ENCODE data around the gene BAIAP3. TPM values are rescaled to one million over a fixed set of nuclear protein-coding genes. Genes with fewer than 3 reads are reported as not detected.
"Not testable (repeated sequence)": the region's sequence is repeated elsewhere in the genome, so short reads cannot be mapped to it uniquely, and the experiment has no call there.

Gene BAIAP3
- total RNA-seq, 1 experiment from 2014 or later, result 6.8 TPM

- no CpG with 5 or more reads among the region's 17 CpGs for WGBS (ENCODE audit: extremely low coverage, insufficient read length, low lambda C conversion rate)
- peaks cover 2% of the 10 kb centered on the region; the same call in 1 of the 2 replicates for H3K4me1 ChIP-seq (ENCODE audit: insufficient read depth, low read length)
- H3K27me3 ChIP-seq (ENCODE audit: insufficient read depth, low read length), result peaks cover 7% of the 10 kb centered on the region; the same call in 1 of the 2 replicates
Observed at GRCh38 chr16:1291576-1291974, 41.9 kb upstream of the BAIAP3 start.

DNA sequence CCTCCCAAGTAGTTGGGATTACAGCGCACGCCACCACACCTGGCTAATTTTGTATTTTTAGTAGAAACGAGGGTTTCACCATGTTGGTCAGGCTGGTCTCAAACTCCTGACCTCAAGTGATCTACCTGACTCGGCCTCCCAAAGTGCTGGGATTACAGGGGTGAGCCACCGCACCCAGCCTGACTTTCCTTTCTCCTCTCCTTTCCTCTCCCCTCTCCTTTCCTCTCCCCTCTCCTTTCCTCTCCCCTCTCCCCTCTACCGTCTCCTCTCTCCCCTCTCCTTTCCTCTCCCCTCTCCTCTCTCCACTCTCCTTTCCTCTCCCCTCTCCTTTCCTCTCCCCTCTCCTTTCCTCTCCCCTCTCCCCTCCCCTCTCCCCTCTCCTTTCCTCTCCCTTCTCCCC lies 41.2 kb upstream of the BAIAP3 start:
- H2AK5ac ChIP-seq (ENCODE audit: insufficient read length, low read length); H3K9me3 Mint-ChIP-seq; H2BK120ac ChIP-seq (ENCODE audit: low read depth, low read length, poor library complexity, severe bottlenecking); H3K27ac ChIP-seq (ENCODE audit: insufficient read length, low read depth, low read length); H3K79me2 ChIP-seq (ENCODE audit: insufficient read depth, low read length); H3K4me3 Mint-ChIP-seq; H2BK5ac ChIP-seq (ENCODE audit: insufficient read length, low read length); H4K8ac ChIP-seq (replicated peaks; ENCODE audit: insufficient read length, low read depth, low read length); H3K27ac Mint-ChIP-seq; H3K4ac ChIP-seq (ENCODE audit: low read depth, low read length); H4K91ac ChIP-seq (ENCODE audit: insufficient read length, low read depth, low read length); H3T11ph ChIP-seq (ENCODE audit: low read length); H4K20me1 ChIP-seq (ENCODE audit: control insufficient read depth, insufficient read depth, insufficient read length); H2AFZ ChIP-seq (ENCODE audit: low read length); DNase-seq; H3K56ac ChIP-seq (ENCODE audit: insufficient read length, low read depth, low read length); H3K27me3 ChIP-seq (ENCODE audit: insufficient read depth, low read length); H3K9ac ChIP-seq (ENCODE audit: extremely low read depth, insufficient read length, low read length); H2BK15ac ChIP-seq (ENCODE audit: low read depth, low read length); H3K14ac ChIP-seq (ENCODE audit: insufficient read depth, low read length); H3K9me3 ChIP-seq (ENCODE audit: control insufficient read depth, low read depth, low read length); H3K4me2 ChIP-seq (ENCODE audit: insufficient read depth, insufficient read length, low read length); H2BK12ac ChIP-seq (ENCODE audit: insufficient read length, low read depth, low read length); H3K79me1 ChIP-seq (ENCODE audit: insufficient read depth, low read depth, low read length, poor library complexity, severe bottlenecking); H3K4me1 ChIP-seq (ENCODE audit: insufficient read depth, low read length); H3K36me3 Mint-ChIP-seq (ENCODE audit: insufficient read depth in 1 of 3, low read depth in 3 of 3); H3K18ac ChIP-seq (ENCODE audit: insufficient read length, low read depth, low read length); H3K23me2 ChIP-seq (ENCODE audit: insufficient read length, low read depth, low read length, poor library complexity, severe bottlenecking); H2BK20ac ChIP-seq (ENCODE audit: low read depth, low read length, poor library complexity, severe bottlenecking); H3K23ac ChIP-seq (ENCODE audit: insufficient read length, low read depth, low read length); H4K5ac ChIP-seq (ENCODE audit: insufficient read length, low read depth, low read length): not testable (repeated sequence)
- peaks cover 41 to 55% of the 10 kb centered on the region in 2 experiments for H3K4me1 Mint-ChIP-seq
- H3K27me3 Mint-ChIP-seq (ENCODE audit: low read depth), result peaks cover 66% of the 10 kb centered on the region
- WGBS (ENCODE audit: extremely low coverage, insufficient read length, low lambda C conversion rate), result no CpG with 5 or more reads among the region's 6 CpGs

More at GRCh38 chr16:1291576-1291974, 41.9 kb upstream of the BAIAP3 start:
- H3K4me1 Mint-ChIP-seq, result peaks cover 36 to 51% of the 10 kb centered on the region in 2 experiments
- Histone ChIP-seq H3K79me1 (ENCODE audit: insufficient read depth, low read depth, low read length, poor library complexity, severe bottlenecking) (no peaks in the 10 kb centered on the region), H3K9ac (ENCODE audit: extremely low read depth, insufficient read length, low read length) (no peak overlapping the region), H4K8ac (replicated peaks; ENCODE audit: insufficient read length, low read depth, low read length) (no peak overlapping the region), H2BK15ac (ENCODE audit: low read depth, low read length) (no peak overlapping the region), H2AK5ac (ENCODE audit: insufficient read length, low read length) (no peak overlapping the region), H3K56ac (ENCODE audit: insufficient read length, low read depth, low read length) (no peak overlapping the region), H4K91ac (ENCODE audit: insufficient read length, low read depth, low read length) (no peak overlapping the region), H2AFZ (ENCODE audit: low read length) (no peak overlapping the region), H4K20me1 (ENCODE audit: control insufficient read depth, insufficient read depth, insufficient read length) (no peaks in the 10 kb centered on the region), H3K79me2 (ENCODE audit: insufficient read depth, low read length) (no peaks in the 10 kb centered on the region), H4K5ac (ENCODE audit: insufficient read length, low read depth, low read length) (no peak overlapping the region), H3K27ac (ENCODE audit: insufficient read length, low read depth, low read length) (no peak overlapping the region), H3K14ac (ENCODE audit: insufficient read depth, low read length) (no peak overlapping the region), H3K4ac (ENCODE audit: low read depth, low read length) (no peak overlapping the region), H2BK5ac (ENCODE audit: insufficient read length, low read length) (no peak overlapping the region), H2BK120ac (ENCODE audit: low read depth, low read length, poor library complexity, severe bottlenecking) (no peak overlapping the region), H3K23me2 (ENCODE audit: insufficient read length, low read depth, low read length, poor library complexity, severe bottlenecking) (no peaks in the 10 kb centered on the region), H3K23ac (ENCODE audit: insufficient read length, low read depth, low read length) (no peak overlapping the region), H3K4me2 (ENCODE audit: insufficient read depth, insufficient read length, low read length) (no peak overlapping the region), H3K18ac (ENCODE audit: insufficient read length, low read depth, low read length) (no peak overlapping the region), H2BK12ac (ENCODE audit: insufficient read length, low read depth, low read length) (no peak overlapping the region), H2BK20ac (ENCODE audit: low read depth, low read length, poor library complexity, severe bottlenecking) (no peak overlapping the region), H3T11ph (ENCODE audit: low read length) (no peak overlapping the region), H3K9me3 (ENCODE audit: control insufficient read depth, low read depth, low read length) (no peaks in the 10 kb centered on the region)
- H3K27me3 Mint-ChIP-seq (ENCODE audit: low read depth), result peaks cover 64% of the 10 kb centered on the region
- no peaks in the 10 kb centered on the region for H3K36me3 Mint-ChIP-seq (ENCODE audit: insufficient read depth in 1 of 3, low read depth in 3 of 3)
- H3K4me3 Mint-ChIP-seq, result no peak overlapping the region; a peak in 1 of 5 replicates
- no peak for DNase-seq
- H3K9me3 Mint-ChIP-seq, result no peaks in the 10 kb centered on the region
- no peak for TF ChIP-seq CTCF (conservative IDR thresholded peaks at IDR 0.05)
- no peak overlapping the region for H3K27ac Mint-ChIP-seq

Measured in H9 (cell line).